Muscle layer of duodenum (tissue), 2 donors: ENCODE measurements around the gene BEST2.

Experiments used
- H3K27ac ChIP-seq: one replicate; pipeline ENCODE4 v1.7.0; 2013; ENCODE audit warnings: mild to moderate bottlenecking, low read length
- H3K27me3 ChIP-seq: one replicate; pipeline ENCODE4 v1.7.0; 2013; ENCODE audit warnings: low read depth, mild to moderate bottlenecking, control low read depth, low read length
- H3K36me3 ChIP-seq, 2 donors: one replicate each; pipeline ENCODE4 v1.7.0; 2013; ENCODE audit warnings: low read length in 2 of 2, control low read depth in 1 of 2, mild to moderate bottlenecking in 1 of 2; ENCODE audit not compliant: insufficient read depth in 2 of 2, control insufficient read depth in 1 of 2
- H3K4me1 ChIP-seq, 2 donors: one replicate each; pipeline ENCODE4 v1.7.0; 2013; ENCODE audit warnings: low read length in 2 of 2, mild to moderate bottlenecking in 2 of 2, control low read depth in 1 of 2, moderate library complexity in 1 of 2; ENCODE audit not compliant: insufficient read depth in 2 of 2, control insufficient read depth in 1 of 2
- H3K4me3 ChIP-seq, 2 donors: one replicate each; pipeline ENCODE4 v1.7.0; 2013; ENCODE audit warnings: low read length in 2 of 2, low read depth in 1 of 2, mild to moderate bottlenecking in 1 of 2
- H3K9me3 ChIP-seq, 2 donors: one replicate each; pipeline ENCODE4 v1.7.0; 2013; ENCODE audit warnings: low read length in 2 of 2, control low read depth in 1 of 2, mild to moderate bottlenecking in 1 of 2; ENCODE audit not compliant: control insufficient read depth in 1 of 2
- donor health status: healthy.

The BEST2 gene

GRCh38 chr19:12789904-12790619 lies 38.5 kb downstream of the BEST2 start:
- Histone ChIP-seq H3K9me3 (no peaks in the 10 kb centered on the region), H3K4me1 (peaks cover 18 to 23% of the 10 kb centered on the region in 2 donors), H3K4me3 (peak overlapping the region; percentile 68 to 97), H3K27ac (peak overlapping the region; percentile 99), H3K27me3 (no peaks in the 10 kb centered on the region), H3K36me3 (peaks cover 0 to 13% of the 10 kb centered on the region in 2 donors)

DNA sequence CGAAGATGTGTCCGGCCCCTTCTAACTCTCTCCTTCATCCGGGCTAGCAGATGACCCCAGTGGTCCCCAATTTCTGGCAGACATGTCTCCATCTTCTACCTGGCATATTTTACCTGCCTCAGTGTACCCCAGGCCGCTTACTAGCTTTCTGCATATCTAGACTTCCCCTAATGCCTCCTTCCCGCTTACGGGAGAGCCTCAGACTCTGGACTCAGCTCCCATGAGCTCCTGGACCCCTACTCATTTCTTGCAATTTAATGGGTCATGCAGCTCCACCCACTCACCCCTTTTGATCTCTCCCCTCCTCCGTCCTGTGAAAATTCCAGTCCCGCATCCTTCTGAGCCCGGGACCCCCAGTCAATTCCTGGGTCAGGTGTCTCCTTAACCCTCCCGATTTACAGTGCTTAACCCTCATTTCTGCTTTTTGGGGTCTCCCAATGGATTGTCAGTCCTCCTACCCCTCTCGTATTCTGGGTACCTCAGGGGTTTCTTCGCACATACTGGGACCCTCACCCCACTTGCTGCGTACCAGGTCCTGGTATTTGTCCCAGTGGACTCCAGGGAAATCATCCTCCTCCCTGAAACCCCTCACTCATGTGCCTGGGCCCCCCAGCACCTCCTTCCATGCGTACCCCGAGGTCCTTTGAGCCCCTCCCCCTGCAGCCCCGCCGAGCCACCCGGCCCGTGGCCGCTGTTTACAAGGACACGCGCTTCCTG lies 39.2 kb downstream of the BEST2 start:
- H3K4me3 ChIP-seq: peak overlapping the region; percentile 68 to 97
- peaks cover 20% of the 10 kb centered on the region in 2 donors for H3K4me1 ChIP-seq
- peak overlapping the region; percentile 99 for H3K27ac ChIP-seq
- peaks cover 0 to 13% of the 10 kb centered on the region in 2 donors for H3K36me3 ChIP-seq
- H3K27me3 ChIP-seq: no peaks in the 10 kb centered on the region
- H3K9me3 ChIP-seq: no peaks in the 10 kb centered on the region

GRCh38 chr19:12791345-12792050 lies 39.9 kb downstream of the BEST2 start, which contains the start of gene JUNB:
TSS of gene JUNB (plus strand) at chr19:12791486. CDS start at chr19:12791772, 286 bp downstream.
- no peaks in the 10 kb centered on the region for H3K27me3 ChIP-seq
- peaks cover 26 to 27% of the 10 kb centered on the region in 2 donors for H3K4me1 ChIP-seq
- peak within 1 kb of the TSS; percentile 68 to 97 for H3K4me3 ChIP-seq

DNA sequence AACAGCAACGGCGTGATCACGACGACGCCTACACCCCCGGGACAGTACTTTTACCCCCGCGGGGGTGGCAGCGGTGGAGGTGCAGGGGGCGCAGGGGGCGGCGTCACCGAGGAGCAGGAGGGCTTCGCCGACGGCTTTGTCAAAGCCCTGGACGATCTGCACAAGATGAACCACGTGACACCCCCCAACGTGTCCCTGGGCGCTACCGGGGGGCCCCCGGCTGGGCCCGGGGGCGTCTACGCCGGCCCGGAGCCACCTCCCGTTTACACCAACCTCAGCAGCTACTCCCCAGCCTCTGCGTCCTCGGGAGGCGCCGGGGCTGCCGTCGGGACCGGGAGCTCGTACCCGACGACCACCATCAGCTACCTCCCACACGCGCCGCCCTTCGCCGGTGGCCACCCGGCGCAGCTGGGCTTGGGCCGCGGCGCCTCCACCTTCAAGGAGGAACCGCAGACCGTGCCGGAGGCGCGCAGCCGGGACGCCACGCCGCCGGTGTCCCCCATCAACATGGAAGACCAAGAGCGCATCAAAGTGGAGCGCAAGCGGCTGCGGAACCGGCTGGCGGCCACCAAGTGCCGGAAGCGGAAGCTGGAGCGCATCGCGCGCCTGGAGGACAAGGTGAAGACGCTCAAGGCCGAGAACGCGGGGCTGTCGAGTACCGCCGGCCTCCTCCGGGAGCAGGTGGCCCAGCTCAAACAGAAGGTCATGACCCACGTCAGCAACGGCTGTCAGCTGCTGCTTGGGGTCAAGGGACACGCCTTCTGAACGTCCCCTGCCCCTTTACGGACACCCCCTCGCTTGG lies 40.7 kb downstream of the BEST2 start:
- Histone ChIP-seq H3K4me1 (peaks cover 19 to 29% of the 10 kb centered on the region in 2 donors), H3K27ac (peak overlapping the region; percentile 99), H3K9me3 (no peaks in the 10 kb centered on the region), H3K36me3 (peaks cover 0 to 13% of the 10 kb centered on the region in 2 donors), H3K4me3 (peak overlapping the region; percentile 68 to 97), H3K27me3 (no peaks in the 10 kb centered on the region)

More at GRCh38 chr19:12791345-12792050, 39.9 kb downstream of the BEST2 start, which contains the start of gene JUNB:
- H3K27ac ChIP-seq: peak within 1 kb of the TSS; percentile 99
- no peaks in the 10 kb centered on the region for H3K9me3 ChIP-seq
- H3K36me3 ChIP-seq: peaks cover 0 to 13% of the 10 kb centered on the region in 2 donors

GRCh38 chr19:12792853-12793289 lies 41.3 kb downstream of the BEST2 start:
- H3K27me3 ChIP-seq: no peaks in the 10 kb centered on the region
- H3K4me3 ChIP-seq: peak overlapping the region; percentile 68 to 97
- H3K27ac ChIP-seq: peak overlapping the region; percentile 99
- H3K4me1 ChIP-seq: peaks cover 18 to 29% of the 10 kb centered on the region in 2 donors
- H3K36me3 ChIP-seq: peaks cover 0 to 13% of the 10 kb centered on the region in 2 donors
- H3K9me3 ChIP-seq: no peaks in the 10 kb centered on the region

DNA sequence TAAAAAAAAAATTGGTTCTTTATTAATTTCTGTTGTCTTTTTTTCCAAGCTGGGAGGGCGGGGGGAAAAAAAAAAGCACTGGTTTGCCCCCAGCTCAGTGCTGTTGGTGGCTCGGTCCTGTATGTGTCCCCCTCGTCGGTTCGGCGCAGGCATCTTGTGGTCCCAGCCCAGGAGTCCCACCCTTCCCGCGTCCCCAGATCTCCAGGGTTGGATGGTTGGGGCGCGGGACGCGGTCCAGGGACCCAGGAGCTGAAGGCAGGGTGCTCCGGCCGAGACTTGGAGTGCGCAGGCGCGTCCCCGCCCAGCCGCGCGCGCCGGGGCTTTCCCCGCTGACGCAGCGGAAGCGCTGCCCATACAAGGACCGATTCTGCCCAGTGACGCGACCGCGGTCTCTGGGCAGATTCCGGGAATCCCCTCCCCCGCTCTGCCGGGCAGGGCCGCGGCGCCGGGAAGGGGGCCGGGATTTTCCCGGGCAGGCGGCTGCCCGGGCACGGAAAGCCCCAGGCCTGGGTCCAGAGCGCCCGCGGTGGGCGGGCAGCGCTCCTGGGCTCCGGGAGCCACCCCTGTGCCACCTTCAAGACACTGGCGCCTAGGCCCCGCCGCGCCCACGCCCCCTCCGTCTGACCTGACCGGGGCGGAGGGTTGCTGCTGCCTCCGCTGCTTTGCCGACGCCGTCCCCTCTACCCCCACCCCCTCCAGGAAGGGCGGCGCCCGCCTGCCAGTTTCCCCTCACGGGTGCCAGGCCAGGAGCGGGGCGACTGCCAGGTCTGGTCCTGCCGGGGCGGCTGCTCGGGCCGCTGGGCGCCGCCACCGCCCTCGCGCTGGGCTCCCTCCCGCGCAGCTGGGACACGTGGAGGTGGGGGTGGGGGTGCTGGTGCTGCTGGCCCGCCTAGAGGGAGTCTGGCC lies 42.0 kb downstream of the BEST2 start:
- H3K9me3 ChIP-seq: no peaks in the 10 kb centered on the region
- peak overlapping the region; percentile 99 for H3K27ac ChIP-seq
- peaks cover 0 to 13% of the 10 kb centered on the region in 2 donors for H3K36me3 ChIP-seq
- H3K27me3 ChIP-seq: no peaks in the 10 kb centered on the region
- peaks cover 11 to 22% of the 10 kb centered on the region in 2 donors for H3K4me1 ChIP-seq
- peak overlapping the region; percentile 68 to 97 for H3K4me3 ChIP-seq

DNA sequence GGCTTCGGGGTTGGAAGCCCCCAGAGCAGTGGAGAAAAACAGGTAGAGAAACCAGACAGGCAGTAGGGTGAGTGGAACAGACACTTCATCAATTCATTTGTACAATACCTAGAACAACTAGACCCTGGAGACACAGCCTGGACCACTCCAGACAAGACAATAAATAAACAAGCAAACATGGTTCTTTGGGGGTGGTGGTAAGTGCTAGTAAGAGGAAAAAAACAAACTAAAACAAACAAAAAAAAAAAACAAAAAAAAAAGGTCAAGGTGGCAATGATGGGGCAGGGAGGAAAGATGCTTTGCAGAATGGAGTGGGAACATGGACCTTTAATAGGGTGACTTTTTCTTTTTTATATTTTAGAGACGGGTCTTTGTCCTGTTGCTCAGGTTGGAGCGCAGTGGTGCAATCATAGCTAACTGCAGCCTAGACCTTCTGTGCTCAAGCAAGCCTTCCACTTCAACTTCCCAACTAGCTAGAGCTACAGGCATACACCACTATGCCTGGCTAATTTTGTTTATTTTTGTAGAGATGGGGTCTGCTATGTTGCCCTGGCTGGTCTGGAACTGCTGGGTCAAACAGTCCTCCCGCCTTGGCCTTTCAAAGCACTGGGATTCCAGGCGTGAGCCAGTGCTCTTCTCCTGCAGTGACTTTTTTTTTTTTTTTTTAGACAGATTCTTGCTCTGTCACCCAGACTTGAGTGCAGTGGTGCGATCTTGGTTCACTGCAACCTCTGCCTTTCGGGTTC lies 42.8 kb downstream of the BEST2 start:
- H3K27ac ChIP-seq: peak overlapping the region; percentile 99
- peak overlapping the region; percentile 55 to 97 for H3K4me3 ChIP-seq
- H3K27me3 ChIP-seq: no peaks in the 10 kb centered on the region
- H3K36me3 ChIP-seq: peaks cover 0 to 8% of the 10 kb centered on the region in 2 donors
- H3K9me3 ChIP-seq: no peaks in the 10 kb centered on the region
- peaks cover 9 to 17% of the 10 kb centered on the region in 2 donors for H3K4me1 ChIP-seq

GRCh38 chr19:12794971-12795381 lies 43.4 kb downstream of the BEST2 start:
- Histone ChIP-seq H3K27ac (no peak overlapping the region), H3K27me3 (no peaks in the 10 kb centered on the region), H3K4me3 (peak overlapping the region in 1 of 2 donors; percentile 97), H3K4me1 (peaks cover 11 to 17% of the 10 kb centered on the region in 2 donors), H3K36me3 (peaks cover 0 to 12% of the 10 kb centered on the region in 2 donors), H3K9me3 (no peaks in the 10 kb centered on the region)

- H3K27me3 ChIP-seq: no peaks in the 10 kb centered on the region
- peaks cover 0 to 9% of the 10 kb centered on the region in 2 donors for H3K36me3 ChIP-seq
- H3K4me1 ChIP-seq: peaks cover 11 to 23% of the 10 kb centered on the region in 2 donors
- H3K9me3 ChIP-seq: no peaks in the 10 kb centered on the region
- H3K4me3 ChIP-seq: peak overlapping the region in 1 of 2 donors; percentile 49
- peak overlapping the region; percentile 79 for H3K27ac ChIP-seq
Observed at GRCh38 chr19:12796146-12797071, 44.8 kb downstream of the BEST2 start.
